Right ventricle myocardium superior (tissue), 1 donor: Measurements from ENCODE around the gene CHEK1. TPM values are rescaled to one million over a fixed set of nuclear protein-coding genes. Genes with fewer than 3 reads are reported as not detected.

Experiments
- ATAC-seq: fragments of 200-7000 bp; cut with Tn5 transposase; one replicate; pipeline ENCODE4 v1.9.1; 2020; ENCODE audit warnings: mild to moderate bottlenecking; ENCODE audit not compliant: poor library complexity
- DNase-seq: peaks from one replicate; pipeline ENCODE4 v3.0.0-alpha.2; 2020
- intact Hi-C: fragments of 100-400 bp; cut with DNase I; formaldehyde crosslinking; loops from one replicate; pipeline ENCODE4 v1.11.2; 2022
- total RNA-seq: library from RNA; stranded (reverse); fragmentation: NEBNext Ultra II Directional; extraction: Animal tissue kit (Norgen Biotek cat#: 25700); gene quantifications from one replicate; pipeline ENCODE4 v1.2.1, GENCODE V29; 2021
- donor health status: DM: no; HTN: yes; CAD: no; lungs with severe emphysema.

The CHEK1 gene
- total RNA-seq, 1 donor from 2014 or later = 0.83 TPM

GRCh38 chr11:125623064-125623463, 1.9 kb upstream of the CHEK1 start:
- ATAC-seq (no peak), DNase-seq (no peak)
- intact Hi-C loops = loop anchor here (10.0 kb wide), 2 partner anchors 48 to 252 kb away; no protein-coding TSS in a partner anchor

- ATAC-seq = peak; percentile 66
- DNase-seq = no peak
- intact Hi-C loops = loop anchor here (10.0 kb wide), 2 partner anchors 50 to 250 kb away; no protein-coding TSS in a partner anchor
Observed at GRCh38 chr11:125625225-125625629, 264 bp downstream of the CHEK1 start.

GRCh38 chr11:125625630-125626287, 796 bp downstream of the CHEK1 start:
- ATAC-seq (peak; percentile 98), DNase-seq (peak; percentile 92)
- intact Hi-C loops = loop anchor here (10.0 kb wide), 2 partner anchors 51 to 249 kb away; no protein-coding TSS in a partner anchor

GRCh38 chr11:125626288-125626950, 1.5 kb downstream of the CHEK1 start:
- intact Hi-C loops = loop anchor here (10.0 kb wide), 2 partner anchors 52 to 248 kb away; no protein-coding TSS in a partner anchor
- no peak for DNase-seq
- ATAC-seq = peak; percentile 28

- DNase-seq = no peak
- no peak for ATAC-seq
- intact Hi-C loops = loop anchor here (10.0 kb wide), 2 partner anchors 53 to 247 kb away; no protein-coding TSS in a partner anchor
Observed at GRCh38 chr11:125627236-125627910, 2.4 kb downstream of the CHEK1 start.

GRCh38 chr11:125637840-125638239, 12.9 kb downstream of the CHEK1 start:
- intact Hi-C loops = no loop called here
- ATAC-seq = no peak
- DNase-seq = no peak

GRCh38 chr11:125638315-125638714, 13.4 kb downstream of the CHEK1 start:
- no peak for ATAC-seq
- intact Hi-C loops = no loop called here
- no peak for DNase-seq

- ATAC-seq (no peak), DNase-seq (no peak)
- intact Hi-C loops = no loop called here
Observed at GRCh38 chr11:125645871-125646270, 20.9 kb downstream of the CHEK1 start.

- DNase-seq = no peak
- intact Hi-C loops = no loop called here
- ATAC-seq = no peak
Observed at GRCh38 chr11:125649465-125650166, 24.7 kb downstream of the CHEK1 start.

GRCh38 chr11:125662689-125663088, 37.7 kb downstream of the CHEK1 start:
- DNase-seq (no peak), ATAC-seq (no peak)
- intact Hi-C loops = no loop called here

GRCh38 chr11:125663910-125664309, 38.9 kb downstream of the CHEK1 start:
- ATAC-seq (no peak), DNase-seq (no peak)

GRCh38 chr11:125667151-125667550, 42.2 kb downstream of the CHEK1 start:
- intact Hi-C loops = no loop called here
- ATAC-seq (no peak), DNase-seq (no peak)

More at GRCh38 chr11:125663910-125664309, 38.9 kb downstream of the CHEK1 start:
- intact Hi-C loops = no loop called here

- ATAC-seq = no peak
- DNase-seq = no peak
- intact Hi-C loops = no loop called here
Observed at GRCh38 chr11:125670172-125670571, 45.2 kb downstream of the CHEK1 start.

- ATAC-seq (no peak), DNase-seq (no peak)
- intact Hi-C loops = no loop called here
Observed at GRCh38 chr11:125671561-125671960, 46.6 kb downstream of the CHEK1 start.

- intact Hi-C loops = no loop called here
Observed at GRCh38 chr11:125674210-125674609, 49.2 kb downstream of the CHEK1 start.

GRCh38 chr11:125675196-125675595, 50.2 kb downstream of the CHEK1 start:
- no peak for ATAC-seq
- DNase-seq = no peak
- intact Hi-C loops = no loop called here

More at GRCh38 chr11:125674210-125674609, 49.2 kb downstream of the CHEK1 start:
- DNase-seq = no peak
- no peak for ATAC-seq

- DNase-seq (no peak), ATAC-seq (no peak)
- intact Hi-C loops = no loop called here
Observed at GRCh38 chr11:125679397-125679796, 54.4 kb downstream of the CHEK1 start.

- ATAC-seq (no peak), DNase-seq (no peak)
- intact Hi-C loops = no loop called here
Observed at GRCh38 chr11:125679837-125680236, 54.9 kb downstream of the CHEK1 start.

GRCh38 chr11:125680747-125681146, 55.8 kb downstream of the CHEK1 start, which contains the start of gene ACRV1:
Gene ACRV1 (minus strand): TSS chr11:125680847. CDS start chr11:125680780, 67 bp downstream.
- intact Hi-C loops = no loop called here
- ATAC-seq = no peak
- DNase-seq = no peak
